ENCODE data around the gene KRT6B. TPM values are rescaled to one million over a fixed set of nuclear protein-coding genes. Genes with fewer than 3 reads are reported as not detected.

KRT6B gene
- total and polyA plus RNA-seq, 9 of the 15 experiments (the other 6 are each of a cell fraction or from before 2014, with no cell fraction given): not detected

- intact Hi-C loops (cut with micrococcal nuclease): no loop called here
- H3K79me2 ChIP-seq (ENCODE audit: control insufficient read depth, insufficient read depth, low read length): no peaks in the 10 kb centered on the region
- ChIA-PET CTCF (ENCODE audit: low intra/inter-chr PET ratio) (no interaction called here), POLR2A (no interaction called here)
- in situ Hi-C loops (cut with MboI): no loop called here
- ATAC-seq (no peak), FAIRE-seq (no peak), DNase-seq (ENCODE audit: extremely low read depth in 1 of 4, low spot score in 3 of 4) (no peak)
- H3K4me2 ChIP-seq (ENCODE audit: insufficient read depth, low read length): no peak overlapping the region
- peaks cover 7% of the 10 kb centered on the region; the same call in 1 of the 2 replicates for H4K20me1 ChIP-seq (replicated peaks; ENCODE audit: control insufficient read depth, insufficient read depth, low read length)
- no TSS peak for BruUV-seq (replicated peaks)
- peaks cover 0 to 25% of the 10 kb centered on the region in 2 experiments; a peak in 2 of 5 replicates for H3K27me3 ChIP-seq (ENCODE audit: control insufficient read depth in 2 of 2, insufficient read depth in 2 of 2, low read length in 2 of 2)
- no peaks in the 10 kb centered on the region for H3K36me3 ChIP-seq (ENCODE audit: control insufficient read depth, insufficient read depth, low read length)
- H3K27ac ChIP-seq (ENCODE audit: extremely low read depth, low read depth, low read length): no peak overlapping the region
- no peak overlapping the region for H3K4me3 ChIP-seq
- no peak overlapping the region for H2AFZ ChIP-seq (ENCODE audit: low read depth, low read length)
- TF ChIP-seq ZNF3 (CRISPR knock-in tag; IDR thresholded peaks at IDR 0.05): no peak
- TF ChIP-seq NFIC (IDR thresholded peaks at IDR 0.05): 0 out of 2 replicates have a peak, but pooled peaks have one; percentile 10
- H3K4me1 ChIP-seq (replicated peaks in 1 of 2; ENCODE audit: control insufficient read depth in 2 of 2, insufficient read depth in 2 of 2, low read length in 2 of 2): no peaks in the 10 kb centered on the region; a peak in 1 of 5 replicates
- H3K9me1 ChIP-seq (ENCODE audit: control insufficient read depth, insufficient read depth, low read length): peaks cover 3% of the 10 kb centered on the region
- H3K9me3 ChIP-seq (replicated peaks; ENCODE audit: control insufficient read depth, insufficient read depth, low read depth, low read length): no peaks in the 10 kb centered on the region
- WGBS (ENCODE audit: insufficient coverage, low coverage, missing lambda C conversion rate): 1% methylated on average over 10 of the region's 10 CpGs
- no peak overlapping the region for H3K9ac ChIP-seq (ENCODE audit: insufficient read depth in 1 of 2, low read depth in 2 of 2, low read length in 2 of 2)
Observed at GRCh38 chr12:52415870-52416750, 35.8 kb downstream of the KRT6B start.

GRCh38 chr12:52414936-52415335, 37.0 kb downstream of the KRT6B start:
- BruUV-seq (replicated peaks): no TSS peak
- H4K20me1 ChIP-seq (replicated peaks; ENCODE audit: control insufficient read depth, insufficient read depth, low read length): peaks cover 7% of the 10 kb centered on the region; the same call in 1 of the 2 replicates
- H2AFZ ChIP-seq (ENCODE audit: low read depth, low read length): no peak overlapping the region
- H3K79me2 ChIP-seq (ENCODE audit: control insufficient read depth, insufficient read depth, low read length): no peaks in the 10 kb centered on the region
- no peaks in the 10 kb centered on the region for H3K9me3 ChIP-seq (replicated peaks; ENCODE audit: control insufficient read depth, insufficient read depth, low read depth, low read length)
- H3K27me3 ChIP-seq (ENCODE audit: control insufficient read depth in 2 of 2, insufficient read depth in 2 of 2, low read length in 2 of 2): peaks cover 0 to 25% of the 10 kb centered on the region in 2 experiments; a peak in 2 of 5 replicates
- intact Hi-C loops (cut with micrococcal nuclease) (no loop called here), in situ Hi-C loops (cut with MboI) (no loop called here)
- no peaks in the 10 kb centered on the region for H3K36me3 ChIP-seq (ENCODE audit: control insufficient read depth, insufficient read depth, low read length)
- no peak overlapping the region for H3K9ac ChIP-seq (ENCODE audit: insufficient read depth in 1 of 2, low read depth in 2 of 2, low read length in 2 of 2)
- no peak for FAIRE-seq
- H3K27ac ChIP-seq (ENCODE audit: extremely low read depth, low read depth, low read length): no peak overlapping the region
- H3K4me1 ChIP-seq (replicated peaks in 1 of 2; ENCODE audit: control insufficient read depth in 2 of 2, insufficient read depth in 2 of 2, low read length in 2 of 2): no peaks in the 10 kb centered on the region; a peak in 1 of 5 replicates
- 0% methylated on average over 5 of the region's 5 CpGs for WGBS (ENCODE audit: insufficient coverage, low coverage, missing lambda C conversion rate)
- no peak for DNase-seq (ENCODE audit: extremely low read depth in 1 of 4, low spot score in 3 of 4)
- no peak for ATAC-seq
- no peak overlapping the region for H3K4me2 ChIP-seq (ENCODE audit: insufficient read depth, low read length)
- CTCF ChIA-PET (ENCODE audit: low intra/inter-chr PET ratio): no interaction called here
- H3K9me1 ChIP-seq (ENCODE audit: control insufficient read depth, insufficient read depth, low read length): peaks cover 3% of the 10 kb centered on the region
- POLR2A ChIA-PET: interaction anchor here (0.9 kb wide), 1 partner anchor 147 kb away, joined by 4 read pairs; no protein-coding TSS in a partner anchor
- H3K4me3 ChIP-seq: no peak overlapping the region
- TF ChIP-seq ZNF766 (CRISPR knock-in tag; conservative IDR thresholded peaks at IDR 0.05) (no peak), PTBP1 (IDR thresholded peaks at IDR 0.05; ENCODE audit: low read depth, low read length) (no peak), GABPB2 (CRISPR knock-in tag; conservative IDR thresholded peaks at IDR 0.05) (no peak), ZNF655 (CRISPR knock-in tag; IDR thresholded peaks at IDR 0.05) (no peak), SIN3A (IDR thresholded peaks at IDR 0.05; ENCODE audit: borderline replicate concordance in 2 of 2, control insufficient read depth in 1 of 2, low read depth in 2 of 2, low read length in 2 of 2) (no peak), KDM5B (IDR thresholded peaks at IDR 0.05; ENCODE audit: insufficient replicate concordance, low read depth, low read length) (no peak), VEZF1 (CRISPR knock-in tag; IDR thresholded peaks at IDR 0.05) (no peak), ZNF121 (CRISPR knock-in tag; conservative IDR thresholded peaks at IDR 0.05) (no peak), TAF1 (IDR thresholded peaks at IDR 0.05; ENCODE audit: control insufficient read depth, extremely low read depth, insufficient read depth, low read length, severe bottlenecking) (no peak)
